AG09309 (cell line): Measurements from ENCODE around the gene PTPRN2.

ENCODE experiments used
- DNase-seq: peaks from one replicate; pipeline ENCODE4 v3.0.0-alpha.2; 2010; ENCODE audit warnings: low read depth
- H3K4me3 ChIP-seq: 2 replicates; pipeline ENCODE4 v1.5.1; 2011; ENCODE audit warnings: mild to moderate bottlenecking, low read depth, low read length, moderate library complexity; ENCODE audit not compliant: control insufficient read depth
- CTCF ChIP-seq: IDR thresholded peaks from 2 replicates; pipeline ENCODE4 v1.5.1; 2011; ENCODE audit warnings: mild to moderate bottlenecking, low read depth, low read length, inconsistent platforms; ENCODE audit not compliant: insufficient read depth, control insufficient read depth; ENCODE audit errors: missing control alignments

Gene PTPRN2

GRCh38 chr7:158447506-158448171, 140.0 kb downstream of the PTPRN2 start:
- DNase-seq, result no peak
- TF ChIP-seq CTCF, result no peak

GRCh38 chr7:158447151-158447505, 140.5 kb downstream of the PTPRN2 start:
- no peak overlapping the region for H3K4me3 ChIP-seq
- DNase-seq, result no peak
- TF ChIP-seq CTCF, result no peak

More at GRCh38 chr7:158447506-158448171, 140.0 kb downstream of the PTPRN2 start:
- no peak overlapping the region for H3K4me3 ChIP-seq

DNA sequence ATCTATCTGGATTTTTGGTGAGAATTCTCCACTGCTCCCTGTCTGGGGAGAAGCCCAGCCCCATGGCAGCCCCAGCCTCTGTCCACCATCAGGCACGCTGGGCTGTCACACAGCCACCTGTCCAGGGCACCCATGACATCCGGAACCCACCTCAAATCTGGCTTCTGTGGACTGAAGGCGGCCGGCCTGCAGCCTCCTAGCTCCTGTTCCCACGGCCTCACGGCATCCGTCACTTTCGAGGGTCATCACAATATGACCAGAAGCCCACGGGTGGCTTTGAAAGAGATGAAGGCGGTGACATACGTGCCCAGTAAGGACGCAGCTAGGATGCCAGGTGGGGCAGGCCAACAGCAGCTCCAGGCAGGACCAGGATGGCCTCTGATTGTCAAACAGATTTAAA, 140.9 kb downstream of the PTPRN2 start:
- no peak overlapping the region for H3K4me3 ChIP-seq
- DNase-seq, result no peak
- TF ChIP-seq CTCF, result no peak

- no peak for TF ChIP-seq CTCF
- no peak for DNase-seq
- H3K4me3 ChIP-seq, result no peak overlapping the region
These were observed 141.3 kb downstream of the PTPRN2 start for GRCh38 chr7:158446281-158446680.

DNA sequence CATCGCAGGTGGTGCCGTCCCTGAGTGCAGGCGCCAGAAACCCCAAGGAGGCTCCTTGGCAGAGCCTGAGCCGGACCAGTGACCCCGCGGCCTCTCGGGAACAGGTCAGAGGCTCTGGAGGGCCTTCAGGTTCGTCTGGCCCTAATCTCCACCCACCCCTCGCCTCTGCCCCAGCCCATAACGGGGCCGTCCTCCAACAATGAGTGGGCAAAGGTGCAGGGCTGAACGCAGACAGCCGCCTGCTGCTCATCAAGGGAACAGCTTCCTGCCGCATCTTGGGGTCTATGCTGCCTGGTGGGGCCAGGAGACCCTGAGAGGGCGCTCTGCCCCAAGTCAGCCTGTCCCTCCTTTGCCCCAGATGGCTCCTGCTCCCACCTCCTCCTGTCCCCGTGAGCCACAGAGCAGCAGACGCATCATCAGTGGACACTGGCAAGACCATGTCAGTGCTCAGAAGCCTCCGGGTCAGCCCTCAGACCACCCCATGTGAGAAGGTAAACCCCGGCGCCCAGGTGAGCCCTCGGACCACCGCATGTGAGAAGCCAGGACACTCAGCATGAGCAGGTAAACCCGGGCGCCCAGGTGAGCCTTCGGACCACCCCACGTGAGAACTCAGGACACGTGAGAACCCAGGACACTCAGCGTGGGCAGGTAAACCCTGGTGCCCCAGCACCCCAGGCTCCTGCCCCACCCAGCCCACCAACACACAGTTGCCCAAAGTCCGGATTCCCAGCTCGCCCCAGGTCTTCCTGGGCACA, 142.0 kb downstream of the PTPRN2 start:
- H3K4me3 ChIP-seq, result no peak overlapping the region
- DNase-seq, result no peak
- TF ChIP-seq CTCF, result no peak

DNA sequence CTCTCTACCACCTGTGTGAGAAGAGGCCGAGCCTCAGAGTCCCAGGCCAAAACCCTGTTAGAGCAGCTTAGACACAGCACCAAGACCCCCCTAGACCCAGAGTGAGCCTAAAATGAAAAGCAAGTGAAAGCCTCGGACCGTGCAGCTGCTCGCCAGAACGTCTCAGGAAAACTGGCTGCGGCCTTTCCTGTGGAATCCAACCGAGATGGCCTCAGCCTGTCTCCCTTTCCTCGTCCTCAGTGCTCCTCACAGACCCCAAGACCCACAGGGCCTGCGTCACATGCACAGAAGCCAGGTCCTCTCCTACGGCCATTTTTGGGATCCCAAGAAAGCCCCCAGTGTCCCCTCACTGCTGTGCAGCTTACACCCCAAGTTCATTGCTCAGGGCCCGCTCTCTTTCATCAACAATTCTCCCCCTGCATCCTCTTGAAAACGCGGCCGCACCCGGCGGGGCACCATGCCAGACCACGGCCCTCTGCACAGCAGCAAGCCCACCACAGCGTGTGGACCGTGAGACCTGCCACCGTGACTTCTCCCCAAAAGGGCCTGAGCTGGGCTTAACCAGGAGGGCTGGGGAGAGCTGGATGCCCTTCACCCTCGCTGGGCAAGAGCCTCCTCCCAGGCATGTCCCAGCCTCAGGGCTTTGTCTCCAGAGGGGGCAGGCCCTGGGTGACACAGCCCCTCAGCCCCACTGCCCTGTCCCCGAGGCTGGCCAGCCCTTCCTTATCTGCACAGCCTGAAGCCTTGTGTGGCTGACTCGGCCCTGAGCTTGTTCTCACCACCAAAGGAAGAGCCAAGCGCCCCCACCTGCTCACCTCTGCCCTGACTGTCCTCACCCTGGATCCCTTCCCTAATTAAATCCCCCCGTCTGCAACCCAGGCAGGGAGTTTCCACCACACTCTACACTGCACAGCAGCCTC, 142.9 kb downstream of the PTPRN2 start:
- H3K4me3 ChIP-seq, result no peak overlapping the region
- TF ChIP-seq CTCF, result no peak
- no peak for DNase-seq
